Mesothelial cell of epicardium (in vitro differentiated cells): Measurements from ENCODE around the gene PRKAB2. TPM values are rescaled to one million over a fixed set of nuclear protein-coding genes. Genes with fewer than 3 reads are reported as not detected.
"Not testable (repeated sequence)": the region's sequence is repeated elsewhere in the genome, so short reads cannot be mapped to it uniquely, and the experiment has no call there.

ENCODE experiments used
- DNase-seq, 2 experiments: peaks; one replicate each; pipeline ENCODE4 v3.0.0; 2021; ENCODE audit warnings: low spot score in 2 of 2; ENCODE audit not compliant: unreplicated experiment in 2 of 2
- H3K27ac Mint-ChIP-seq: 2 replicates; pipeline ENCODE4 v1.8.0; 2021; ENCODE audit warnings: mixed read lengths
- H3K27me3 Mint-ChIP-seq: 2 replicates; pipeline ENCODE4 v1.8.0; 2021; ENCODE audit warnings: low read depth, mixed read lengths
- H3K36me3 Mint-ChIP-seq: 2 replicates; pipeline ENCODE4 v1.8.0; 2021; ENCODE audit warnings: mixed read lengths
- H3K4me1 Mint-ChIP-seq: 2 replicates; pipeline ENCODE4 v1.8.0; 2021; ENCODE audit warnings: mixed read lengths
- H3K4me3 Mint-ChIP-seq: 2 replicates; pipeline ENCODE4 v1.8.0; 2021; ENCODE audit warnings: mild to moderate bottlenecking, moderate library complexity, mixed read lengths
- H3K9me3 Mint-ChIP-seq: 2 replicates; pipeline ENCODE4 v1.8.0; 2021; ENCODE audit warnings: mixed read lengths
- total RNA-seq: library from RNA; stranded (reverse); gene quantifications from 3 replicates; pipeline ENCODE4 v1.2.1, GENCODE V29; 2021
- TF ChIP-seq, protein P1 (sequence below): fragments of 200-600 bp; sonication (generic); IDR thresholded peaks from one replicate; pipeline ENCODE4 v1.5.0; 2021; ENCODE audit warnings: antibody characterized with exemption; ENCODE audit not compliant: unreplicated experiment

PRKAB2 gene
- total RNA-seq, 1 donor from 2014 or later: 15.2 TPM

GRCh38 chr1:147142886-147143285 lies 29.4 kb downstream of the PRKAB2 start:
- Mint-ChIP-seq H3K27ac (no peak overlapping the region), H3K4me1 (no peaks in the 10 kb centered on the region), H3K4me3 (no peak overlapping the region), H3K27me3 (peaks cover 18% of the 10 kb centered on the region), H3K36me3 (no peaks in the 10 kb centered on the region), H3K9me3 (peaks cover 16% of the 10 kb centered on the region)
- no peak for DNase-seq
- TF ChIP-seq, protein P1, sequence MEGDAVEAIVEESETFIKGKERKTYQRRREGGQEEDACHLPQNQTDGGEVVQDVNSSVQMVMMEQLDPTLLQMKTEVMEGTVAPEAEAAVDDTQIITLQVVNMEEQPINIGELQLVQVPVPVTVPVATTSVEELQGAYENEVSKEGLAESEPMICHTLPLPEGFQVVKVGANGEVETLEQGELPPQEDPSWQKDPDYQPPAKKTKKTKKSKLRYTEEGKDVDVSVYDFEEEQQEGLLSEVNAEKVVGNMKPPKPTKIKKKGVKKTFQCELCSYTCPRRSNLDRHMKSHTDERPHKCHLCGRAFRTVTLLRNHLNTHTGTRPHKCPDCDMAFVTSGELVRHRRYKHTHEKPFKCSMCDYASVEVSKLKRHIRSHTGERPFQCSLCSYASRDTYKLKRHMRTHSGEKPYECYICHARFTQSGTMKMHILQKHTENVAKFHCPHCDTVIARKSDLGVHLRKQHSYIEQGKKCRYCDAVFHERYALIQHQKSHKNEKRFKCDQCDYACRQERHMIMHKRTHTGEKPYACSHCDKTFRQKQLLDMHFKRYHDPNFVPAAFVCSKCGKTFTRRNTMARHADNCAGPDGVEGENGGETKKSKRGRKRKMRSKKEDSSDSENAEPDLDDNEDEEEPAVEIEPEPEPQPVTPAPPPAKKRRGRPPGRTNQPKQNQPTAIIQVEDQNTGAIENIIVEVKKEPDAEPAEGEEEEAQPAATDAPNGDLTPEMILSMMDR: no peak

GRCh38 chr1:147130721-147131120 lies 41.5 kb downstream of the PRKAB2 start:
- peaks cover 27% of the 10 kb centered on the region for H3K27me3 Mint-ChIP-seq

DNA sequence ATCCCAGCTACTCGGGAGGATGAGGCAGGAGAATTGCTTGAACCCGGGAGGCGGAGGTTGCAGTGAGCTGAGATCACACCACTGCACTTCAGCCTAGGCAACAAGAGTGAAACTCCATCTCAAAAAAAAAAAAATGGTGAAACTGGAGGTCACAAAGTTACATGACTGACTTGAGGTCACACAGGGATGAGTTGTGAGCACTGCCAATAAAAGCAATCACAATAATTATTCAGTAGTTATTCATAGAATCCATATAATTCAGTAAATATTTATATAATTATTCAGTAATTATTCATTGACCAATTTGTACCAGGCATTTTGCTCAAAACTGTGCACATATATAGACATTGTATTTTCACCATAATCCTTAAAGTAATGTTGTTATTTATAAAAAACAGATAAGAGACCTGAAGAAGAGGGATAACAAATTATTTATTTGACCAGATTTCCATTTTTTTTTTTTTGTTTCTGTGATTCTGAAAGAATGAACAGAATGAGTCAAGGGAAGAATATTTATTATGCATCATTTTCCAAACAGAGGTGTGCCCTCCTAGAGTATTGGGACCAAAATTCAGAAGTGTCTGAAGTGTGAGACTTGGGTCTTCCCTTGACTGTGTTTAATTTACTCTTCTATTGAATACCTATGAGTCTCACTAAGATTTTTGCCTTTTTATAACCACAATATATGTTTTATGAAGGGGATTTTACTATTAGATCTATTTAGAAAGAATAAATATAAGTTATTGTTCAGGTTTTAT lies 43.0 kb downstream of the PRKAB2 start:
- Mint-ChIP-seq H3K4me1 (no peaks in the 10 kb centered on the region), H3K36me3 (no peaks in the 10 kb centered on the region), H3K27me3 (peaks cover 27% of the 10 kb centered on the region), H3K4me3 (no peak overlapping the region), H3K27ac (no peak overlapping the region), H3K9me3 (no peaks in the 10 kb centered on the region)
- no peak for DNase-seq
- TF ChIP-seq, protein P1: no peak

More at GRCh38 chr1:147130721-147131120, 41.5 kb downstream of the PRKAB2 start:
- not testable (repeated sequence) for H3K9me3 Mint-ChIP-seq, H3K27ac Mint-ChIP-seq, H3K4me1 Mint-ChIP-seq, H3K4me3 Mint-ChIP-seq, DNase-seq, H3K36me3 Mint-ChIP-seq

GRCh38 chr1:147124266-147124665 lies 48.0 kb downstream of the PRKAB2 start:
- Mint-ChIP-seq H3K9me3 (no peaks in the 10 kb centered on the region), H3K36me3 (no peaks in the 10 kb centered on the region), H3K4me1 (no peaks in the 10 kb centered on the region), H3K4me3 (no peak overlapping the region), H3K27me3 (peaks cover 12% of the 10 kb centered on the region), H3K27ac (no peak overlapping the region)
- no peak for DNase-seq
- TF ChIP-seq, protein P1: no peak

- Mint-ChIP-seq H3K36me3 (no peaks in the 10 kb centered on the region), H3K27me3 (peaks cover 10% of the 10 kb centered on the region), H3K9me3 (no peaks in the 10 kb centered on the region), H3K4me3 (no peak overlapping the region), H3K4me1 (no peaks in the 10 kb centered on the region), H3K27ac (no peak overlapping the region)
- TF ChIP-seq, protein P1: no peak
- DNase-seq: no peak
Observed at GRCh38 chr1:147117109-147117508, 55.2 kb downstream of the PRKAB2 start.

- no peak for DNase-seq
- H3K4me1 Mint-ChIP-seq: no peaks in the 10 kb centered on the region
- TF ChIP-seq, protein P1: no peak
- no peak overlapping the region for H3K27ac Mint-ChIP-seq
- no peaks in the 10 kb centered on the region for H3K9me3 Mint-ChIP-seq
- H3K36me3 Mint-ChIP-seq: no peaks in the 10 kb centered on the region
- H3K4me3 Mint-ChIP-seq: no peak overlapping the region
- peaks cover 10% of the 10 kb centered on the region for H3K27me3 Mint-ChIP-seq
Observed at GRCh38 chr1:147115496-147115895, 56.8 kb downstream of the PRKAB2 start.

GRCh38 chr1:147115079-147115478 lies 57.2 kb downstream of the PRKAB2 start:
- not testable (repeated sequence) for H3K9me3 Mint-ChIP-seq, H3K4me1 Mint-ChIP-seq, H3K36me3 Mint-ChIP-seq, H3K4me3 Mint-ChIP-seq, H3K27ac Mint-ChIP-seq, DNase-seq
- H3K27me3 Mint-ChIP-seq: peaks cover 10% of the 10 kb centered on the region

GRCh38 chr1:147114353-147114752 lies 57.9 kb downstream of the PRKAB2 start:
- not testable (repeated sequence) for H3K27ac Mint-ChIP-seq, H3K9me3 Mint-ChIP-seq, H3K4me1 Mint-ChIP-seq, DNase-seq, H3K4me3 Mint-ChIP-seq, H3K36me3 Mint-ChIP-seq
- H3K27me3 Mint-ChIP-seq: peaks cover 13% of the 10 kb centered on the region
